Lower leg skin (tissue), 4 donors: ENCODE data around the gene MTUS2. TPM values are rescaled to one million over a fixed set of nuclear protein-coding genes. Genes with fewer than 3 reads are reported as not detected.

Experiments used
- DNase-seq, 2 donors: peaks; one replicate each; pipeline ENCODE4 v3.0.0-alpha.2; 2019; ENCODE audit warnings: low spot score in 2 of 2
- H3K4me3 ChIP-seq: fragments of 200-600 bp; sonication (generic); 2 replicates; pipeline ENCODE4 v1.5.1; 2017; ENCODE audit warnings: mild to moderate bottlenecking, low read depth; ENCODE audit not compliant: poor library complexity, severe bottlenecking
- CTCF ChIP-seq, 3 donors: fragments of 450-650 bp; IDR thresholded peaks; one replicate each; pipeline ENCODE4 v1.5.1; 2016; ENCODE audit warnings: antibody characterized with exemption in 3 of 3, mild to moderate bottlenecking in 3 of 3, moderate library complexity in 2 of 3
- POLR2A ChIP-seq, 2 donors: fragments of 450-650 bp; IDR thresholded peaks; one replicate each; pipeline ENCODE4 v1.6.1; 2016 to 2017; ENCODE audit warnings: antibody characterized with exemption in 2 of 2, mild to moderate bottlenecking in 1 of 2, moderate library complexity in 1 of 2
- WGBS, 2 donors: methylation state at CpG; one replicate each; pipeline ENCODE4 v1.1.5; 2018; 5-methylcytosine and 5-hydroxymethylcytosine counted together
- intact Hi-C: fragments of 100-400 bp; cut with DNase I; formaldehyde crosslinking; loops from one replicate; pipeline ENCODE4 v1.15.0; 2023; ENCODE audit warnings: low total_unique reads
- total RNA-seq, 4 donors: library from RNA; depleted of rRNA; stranded (reverse); fragments of >200 nt; gene quantifications; one replicate each; pipeline ENCODE4 v1.1.0, GENCODE V29; 2016

Gene MTUS2
- total RNA-seq, 4 donors from 2014 or later, result 0.13 to 1.9 TPM; not detected in 2

GRCh38 chr13:29081036-29081435 lies 260.9 kb downstream of the MTUS2 start:
- TF ChIP-seq POLR2A (IDR thresholded peaks at IDR 0.05) (no peak), CTCF (IDR thresholded peaks at IDR 0.05) (no peak)
- no peak overlapping the region for H3K4me3 ChIP-seq
- WGBS, 2 donors, result 25 to 26% methylated on average over 1 of the region's 1 CpG
- no peak for DNase-seq
- intact Hi-C loops, result no loop called here

- no peak overlapping the region for H3K4me3 ChIP-seq
- TF ChIP-seq POLR2A (IDR thresholded peaks at IDR 0.05) (no peak), CTCF (IDR thresholded peaks at IDR 0.05) (no peak)
- whole genome bisulfite sequencing, 2 donors, result 66 to 75% methylated on average over 7 of the region's 7 CpGs
- intact Hi-C loops, result no loop called here
- no peak for DNase-seq
Observed at GRCh38 chr13:29081697-29082440, 261.7 kb downstream of the MTUS2 start.

GRCh38 chr13:29099781-29100406 lies 279.8 kb downstream of the MTUS2 start:
- no peak for DNase-seq
- intact Hi-C loops, result no loop called here
- H3K4me3 ChIP-seq, result no peak overlapping the region
- TF ChIP-seq POLR2A (IDR thresholded peaks at IDR 0.05) (no peak), CTCF (IDR thresholded peaks at IDR 0.05) (no peak)
- 45 to 55% methylated on average over 2 of the region's 2 CpGs for WGBS, 2 donors

- TF ChIP-seq CTCF (IDR thresholded peaks at IDR 0.05) (no peak), POLR2A (IDR thresholded peaks at IDR 0.05) (no peak)
- intact Hi-C loops, result no loop called here
- H3K4me3 ChIP-seq, result no peak overlapping the region
- no peak for DNase-seq
- 84 to 92% methylated on average over 15 of the region's 15 CpGs for WGBS, 2 donors
Observed at GRCh38 chr13:29100758-29101157, 280.6 kb downstream of the MTUS2 start.

- no peak for TF ChIP-seq CTCF (IDR thresholded peaks at IDR 0.05)
- no peak for TF ChIP-seq POLR2A (IDR thresholded peaks at IDR 0.05)
- DNase-seq, result no peak
- no peak overlapping the region for H3K4me3 ChIP-seq
- intact Hi-C loops, result no loop called here
- WGBS, 2 donors, result 31 to 45% methylated on average over 2 of the region's 2 CpGs
Observed at GRCh38 chr13:29101409-29101808, 281.3 kb downstream of the MTUS2 start.
